HL-60 (cell line): ENCODE results near the gene MYO1B.

Source experiments
- DNase-seq, 2 experiments: peaks; one replicate each; pipeline ENCODE4 v3.0.0-alpha.2; 2010 to 2020; ENCODE audit warnings: low read depth in 1 of 2, low spot score in 1 of 2
- H3K27ac ChIP-seq: fragments of 250-450 bp; sonication (Bioruptor Pico); replicated peaks from 2 replicates; pipeline ENCODE4 v1.5.1; 2020; ENCODE audit warnings: mild to moderate bottlenecking, moderate library complexity
- H3K27me3 ChIP-seq: fragments of 250-450 bp; sonication (Bioruptor Pico); 2 replicates; pipeline ENCODE4 v1.5.1; 2021; ENCODE audit warnings: mild to moderate bottlenecking, moderate library complexity; ENCODE audit not compliant: insufficient read depth, poor library complexity, severe bottlenecking
- H3K4me3 ChIP-seq: replicated peaks from 2 replicates; pipeline ENCODE4 v1.5.1; 2011; ENCODE audit warnings: mild to moderate bottlenecking, control low read depth, low read length; ENCODE audit not compliant: insufficient read depth
- CTCF ChIP-seq: IDR thresholded peaks from one replicate; pipeline ENCODE4 v1.5.1; 2011; ENCODE audit warnings: low read length, control low read depth, inconsistent platforms; ENCODE audit not compliant: insufficient read depth
- GABPA ChIP-seq: IDR thresholded peaks from 2 replicates; pipeline ENCODE4 v1.6.1; 2012; ENCODE audit warnings: low read depth
- POLR2AphosphoS5 ChIP-seq: IDR thresholded peaks from 2 replicates; pipeline ENCODE4 v1.6.1; 2012; ENCODE audit warnings: low read depth
- SPI1 ChIP-seq: IDR thresholded peaks from 2 replicates; pipeline ENCODE4 v1.6.1; 2012; ENCODE audit warnings: low read depth, mild to moderate bottlenecking, borderline replicate concordance
- TF ChIP-seq, protein P1 (sequence below): IDR thresholded peaks from 2 replicates; pipeline ENCODE4 v1.6.1; 2012; ENCODE audit warnings: low read depth; ENCODE audit not compliant: insufficient replicate concordance

MYO1B gene

GRCh38 chr2:191412353-191412752 is 167.1 kb downstream of the MYO1B start:
- Histone ChIP-seq H3K27ac (no peak overlapping the region), H3K4me3 (no peak overlapping the region), H3K27me3 (no peaks in the 10 kb centered on the region)
- TF ChIP-seq CTCF (no peak), GABPA (no peak)
- TF ChIP-seq, protein P1, sequence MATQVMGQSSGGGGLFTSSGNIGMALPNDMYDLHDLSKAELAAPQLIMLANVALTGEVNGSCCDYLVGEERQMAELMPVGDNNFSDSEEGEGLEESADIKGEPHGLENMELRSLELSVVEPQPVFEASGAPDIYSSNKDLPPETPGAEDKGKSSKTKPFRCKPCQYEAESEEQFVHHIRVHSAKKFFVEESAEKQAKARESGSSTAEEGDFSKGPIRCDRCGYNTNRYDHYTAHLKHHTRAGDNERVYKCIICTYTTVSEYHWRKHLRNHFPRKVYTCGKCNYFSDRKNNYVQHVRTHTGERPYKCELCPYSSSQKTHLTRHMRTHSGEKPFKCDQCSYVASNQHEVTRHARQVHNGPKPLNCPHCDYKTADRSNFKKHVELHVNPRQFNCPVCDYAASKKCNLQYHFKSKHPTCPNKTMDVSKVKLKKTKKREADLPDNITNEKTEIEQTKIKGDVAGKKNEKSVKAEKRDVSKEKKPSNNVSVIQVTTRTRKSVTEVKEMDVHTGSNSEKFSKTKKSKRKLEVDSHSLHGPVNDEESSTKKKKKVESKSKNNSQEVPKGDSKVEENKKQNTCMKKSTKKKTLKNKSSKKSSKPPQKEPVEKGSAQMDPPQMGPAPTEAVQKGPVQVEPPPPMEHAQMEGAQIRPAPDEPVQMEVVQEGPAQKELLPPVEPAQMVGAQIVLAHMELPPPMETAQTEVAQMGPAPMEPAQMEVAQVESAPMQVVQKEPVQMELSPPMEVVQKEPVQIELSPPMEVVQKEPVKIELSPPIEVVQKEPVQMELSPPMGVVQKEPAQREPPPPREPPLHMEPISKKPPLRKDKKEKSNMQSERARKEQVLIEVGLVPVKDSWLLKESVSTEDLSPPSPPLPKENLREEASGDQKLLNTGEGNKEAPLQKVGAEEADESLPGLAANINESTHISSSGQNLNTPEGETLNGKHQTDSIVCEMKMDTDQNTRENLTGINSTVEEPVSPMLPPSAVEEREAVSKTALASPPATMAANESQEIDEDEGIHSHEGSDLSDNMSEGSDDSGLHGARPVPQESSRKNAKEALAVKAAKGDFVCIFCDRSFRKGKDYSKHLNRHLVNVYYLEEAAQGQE: no peak
- no peak for DNase-seq

DNA sequence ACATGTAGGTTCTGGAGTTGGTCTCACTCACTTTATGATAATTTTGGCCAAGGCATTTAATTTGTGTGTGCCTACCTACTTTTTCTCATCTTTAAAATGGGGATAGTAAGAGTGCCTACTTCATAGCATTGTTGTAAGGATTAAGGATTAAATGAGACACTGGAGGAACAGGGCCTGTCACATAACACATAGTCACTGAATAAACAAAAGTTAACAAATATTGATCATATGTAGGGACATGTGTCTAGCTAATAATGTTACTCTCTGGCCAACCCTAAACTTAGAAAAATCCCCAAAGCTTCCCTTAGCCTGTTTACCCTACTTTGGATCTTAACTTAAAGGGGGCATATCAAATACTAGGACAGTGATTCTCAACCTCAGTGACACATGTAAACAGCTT is 169.9 kb downstream of the MYO1B start:
- H3K4me3 ChIP-seq: no peak overlapping the region
- no peak overlapping the region for H3K27ac ChIP-seq
- H3K27me3 ChIP-seq: no peaks in the 10 kb centered on the region
- no peak for DNase-seq
- TF ChIP-seq SPI1 (no peak), GABPA (no peak), POLR2AphosphoS5 (no peak), CTCF (no peak)

DNA sequence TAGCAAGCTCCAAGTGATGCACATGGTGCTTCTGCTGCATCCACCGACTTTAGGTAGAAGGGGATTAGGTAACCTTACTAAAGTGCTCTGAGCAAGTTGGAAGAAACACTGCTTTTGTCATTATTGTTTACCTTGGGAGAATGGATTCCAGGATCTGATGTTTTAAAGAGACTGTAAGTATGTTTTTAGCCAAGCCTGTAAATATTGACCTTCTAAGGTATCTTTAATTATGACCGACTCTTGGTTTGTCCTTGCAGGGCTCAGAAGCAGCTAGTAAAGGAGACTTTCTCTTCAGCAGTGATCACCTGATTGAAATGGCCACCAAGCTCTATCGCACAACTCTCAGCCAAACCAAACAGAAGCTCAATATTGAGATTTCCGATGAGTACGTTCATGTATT is 170.7 kb downstream of the MYO1B start:
- H3K27me3 ChIP-seq: no peaks in the 10 kb centered on the region

DNA sequence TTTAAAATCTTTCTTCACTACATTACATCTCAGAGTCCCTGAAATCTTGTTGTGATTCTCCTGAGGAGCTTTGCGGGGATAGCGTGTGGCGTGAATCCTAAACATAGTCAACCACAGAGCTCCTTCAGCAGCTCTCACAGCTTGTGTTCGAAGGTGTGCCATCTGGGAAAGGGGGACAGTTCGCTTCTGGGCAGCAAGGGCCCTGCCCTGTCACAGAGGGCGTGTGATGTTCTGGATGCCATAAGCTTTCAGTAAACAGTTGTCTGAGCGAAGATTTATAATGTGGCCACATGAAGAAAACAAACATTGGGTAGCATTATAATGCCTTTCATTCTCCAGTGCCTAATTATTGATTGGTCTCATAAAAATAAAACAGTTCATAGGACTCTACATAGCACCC is 172.5 kb downstream of the MYO1B start:
- Histone ChIP-seq H3K27me3 (no peaks in the 10 kb centered on the region), H3K4me3 (no peak overlapping the region), H3K27ac (no peak overlapping the region)
- no peak for TF ChIP-seq SPI1
- TF ChIP-seq, protein P1: no peak
- DNase-seq: no peak

More for the DNA sequence above, 170.7 kb downstream of the MYO1B start:
- no peak for DNase-seq
- no peak overlapping the region for H3K27ac ChIP-seq
- no peak for TF ChIP-seq CTCF
- TF ChIP-seq SPI1: no peak
- TF ChIP-seq GABPA: no peak
- no peak overlapping the region for H3K4me3 ChIP-seq
